SH-SY5Y (cell line): ENCODE measurements around the gene DPM3.

Experiments
- GATA2 ChIP-seq: IDR thresholded peaks from 2 replicates; pipeline ENCODE4 v1.6.1; 2011; ENCODE audit warnings: mild to moderate bottlenecking, low read depth, low read length
- GATA3 ChIP-seq: IDR thresholded peaks from 2 replicates; pipeline ENCODE4 v1.6.1; 2011; ENCODE audit warnings: low read depth, mild to moderate bottlenecking, low read length, moderate library complexity

- no peak for TF ChIP-seq GATA2
- no peak for TF ChIP-seq GATA3
Measured at GRCh38 chr1:155136748-155137147, 3.6 kb downstream of the DPM3 start.
